ENCODE data around the gene CDKL2.
A peak's percentile ranks its signal among the peaks of the same experiment; 100 is the strongest.
"Not testable (repeated sequence)": the region's sequence is repeated elsewhere in the genome, so short reads cannot be mapped to it uniquely, and the experiment has no call there.

CDKL2 gene

GRCh38 chr4:75630174-75630936 is at the start of gene CDKL2:
TSS of gene CDKL2 (minus strand) at chr4:75630528. CDS start at chr4:75625988, 4,540 bp downstream.
- peak; percentile 68 for DNase-seq (ENCODE audit: low spot score)

GRCh38 chr4:75678965-75679364 is 48.6 kb upstream of the CDKL2 start:
- DNase-seq (ENCODE audit: low spot score): no peak

- DNase-seq (ENCODE audit: low spot score): no peak
Measured at GRCh38 chr4:75678473-75678872, 48.1 kb upstream of the CDKL2 start.

GRCh38 chr4:75675004-75675531 is 44.7 kb upstream of the CDKL2 start:
- DNase-seq (ENCODE audit: low spot score): no peak

GRCh38 chr4:75673959-75674328 is 43.6 kb upstream of the CDKL2 start:
- DNase-seq (ENCODE audit: low spot score): no peak

- peak; percentile 96 for DNase-seq (ENCODE audit: low spot score)
Measured at GRCh38 chr4:75673027-75673958, 43.0 kb upstream of the CDKL2 start, which contains the start of gene G3BP2. TSS of gene G3BP2 (minus strand) at chr4:75673411. CDS start at chr4:75662025, 11,386 bp downstream.

GRCh38 chr4:75672461-75673026 is 42.2 kb upstream of the CDKL2 start:
- peak; percentile 47 for DNase-seq (ENCODE audit: low spot score)

- DNase-seq (ENCODE audit: low spot score): no peak
Measured at GRCh38 chr4:75671802-75672421, 41.6 kb upstream of the CDKL2 start.

GRCh38 chr4:75668596-75668995 is 38.3 kb upstream of the CDKL2 start:
- no peak for DNase-seq (ENCODE audit: low spot score)

GRCh38 chr4:75667636-75668035 is 37.3 kb upstream of the CDKL2 start:
- not testable (repeated sequence) for DNase-seq (ENCODE audit: low spot score)

GRCh38 chr4:75666299-75666698 is 36.0 kb upstream of the CDKL2 start:
- no peak for DNase-seq (ENCODE audit: low spot score)

GRCh38 chr4:75664604-75665003 is 34.3 kb upstream of the CDKL2 start:
- DNase-seq (ENCODE audit: low spot score): not testable (repeated sequence)

- no peak for DNase-seq (ENCODE audit: low spot score)
Measured at GRCh38 chr4:75662626-75663025, 32.3 kb upstream of the CDKL2 start.

- DNase-seq (ENCODE audit: low spot score): no peak
Measured at GRCh38 chr4:75660491-75660890, 30.2 kb upstream of the CDKL2 start.

- no peak for DNase-seq (ENCODE audit: low spot score)
Measured at GRCh38 chr4:75659512-75660031, 29.2 kb upstream of the CDKL2 start.

GRCh38 chr4:75658876-75659275 is 28.5 kb upstream of the CDKL2 start:
- peak; percentile 42 for DNase-seq (ENCODE audit: low spot score)

- no peak for DNase-seq (ENCODE audit: low spot score)
Measured at GRCh38 chr4:75655562-75655961, 25.2 kb upstream of the CDKL2 start.

GRCh38 chr4:75654905-75655304 is 24.6 kb upstream of the CDKL2 start:
- DNase-seq (ENCODE audit: low spot score): no peak

- DNase-seq (ENCODE audit: low spot score): peak; percentile 42
Measured at GRCh38 chr4:75653845-75654503, 23.6 kb upstream of the CDKL2 start.

GRCh38 chr4:75644095-75644494 is 13.8 kb upstream of the CDKL2 start:
- DNase-seq (ENCODE audit: low spot score): no peak

GRCh38 chr4:75643651-75644050 is 13.3 kb upstream of the CDKL2 start:
- DNase-seq (ENCODE audit: low spot score): no peak
